ENCODE measurements around the gene ANP32E. TPM values are rescaled to one million over a fixed set of nuclear protein-coding genes. Genes with fewer than 3 reads are reported as not detected.
A peak's percentile ranks its signal among the peaks of the same experiment; 100 is the strongest.

The ANP32E gene
- total RNA-seq, 1 donor from 2014 or later = 48.9 TPM

GRCh38 chr1:150259758-150260669 lies 24.1 kb upstream of the ANP32E start:
- Histone ChIP-seq H3K27me3 (ENCODE audit: insufficient read depth, low read length) (peaks cover 28% of the 10 kb centered on the region), H3K4me3 (ENCODE audit: insufficient read depth, low read depth, low read length) (no peak overlapping the region), H3K9ac (ENCODE audit: low read length) (no peak overlapping the region), H3K4me1 (ENCODE audit: insufficient read depth, low read length) (peaks cover 25% of the 10 kb centered on the region), H3K79me2 (ENCODE audit: insufficient read depth, low read length) (no peaks in the 10 kb centered on the region), H4K20me1 (ENCODE audit: insufficient read depth, low read length) (no peaks in the 10 kb centered on the region), H3K9me3 (ENCODE audit: insufficient read depth, low read depth, low read length) (no peaks in the 10 kb centered on the region), H3K4me2 (ENCODE audit: low read length) (peak overlapping the region; percentile 6), H3K36me3 (ENCODE audit: insufficient read depth, low read length) (peaks cover 8% of the 10 kb centered on the region), H2AFZ (ENCODE audit: low read depth, low read length) (no peak overlapping the region), H3K27ac (ENCODE audit: low read depth, low read length) (no peak overlapping the region)
- peak overlapping the region; percentile 11 for H3K27ac Mint-ChIP-seq (ENCODE audit: unreplicated experiment)
- no peaks in the 10 kb centered on the region for H3K9me3 Mint-ChIP-seq (ENCODE audit: unreplicated experiment)
- no peak for FAIRE-seq
- TF ChIP-seq EZH2 (IDR thresholded peaks at IDR 0.05; ENCODE audit: insufficient read depth, low read length) = no peak
- no peak for TF ChIP-seq CTCF (IDR thresholded peaks at IDR 0.05; ENCODE audit: insufficient read depth, low read depth, low read length)
- peak overlapping the region; percentile 77 for H3K4me3 Mint-ChIP-seq (ENCODE audit: unreplicated experiment)
- peaks cover 49% of the 10 kb centered on the region for H3K4me1 Mint-ChIP-seq (ENCODE audit: low read depth, unreplicated experiment)
- no peaks in the 10 kb centered on the region for H3K27me3 Mint-ChIP-seq (ENCODE audit: low read depth, unreplicated experiment)
- H3K36me3 Mint-ChIP-seq (ENCODE audit: low read depth, unreplicated experiment) = no peaks in the 10 kb centered on the region
- no peak for DNase-seq (ENCODE audit: low read depth)

- no peak overlapping the region for H3K27ac ChIP-seq (ENCODE audit: low read depth, low read length)
- no peak overlapping the region for H3K9ac ChIP-seq (ENCODE audit: low read length)
- no peak overlapping the region for H2AFZ ChIP-seq (ENCODE audit: low read depth, low read length)
- H3K36me3 ChIP-seq (ENCODE audit: insufficient read depth, low read length) = no peaks in the 10 kb centered on the region
- H3K4me1 ChIP-seq (ENCODE audit: insufficient read depth, low read length) = peaks cover 25% of the 10 kb centered on the region
- FAIRE-seq (no peak), DNase-seq (ENCODE audit: low read depth) (no peak)
- peaks cover 28% of the 10 kb centered on the region for H3K27me3 ChIP-seq (ENCODE audit: insufficient read depth, low read length)
- H4K20me1 ChIP-seq (ENCODE audit: insufficient read depth, low read length) = no peaks in the 10 kb centered on the region
- H3K4me3 ChIP-seq (ENCODE audit: insufficient read depth, low read depth, low read length) = no peak overlapping the region
- H3K36me3 Mint-ChIP-seq (ENCODE audit: low read depth, unreplicated experiment) = no peaks in the 10 kb centered on the region
- H3K9me3 Mint-ChIP-seq (ENCODE audit: unreplicated experiment) = no peaks in the 10 kb centered on the region
- no peak overlapping the region for H3K4me2 ChIP-seq (ENCODE audit: low read length)
- H3K4me3 Mint-ChIP-seq (ENCODE audit: unreplicated experiment) = peak overlapping the region; percentile 77
- peaks cover 49% of the 10 kb centered on the region for H3K4me1 Mint-ChIP-seq (ENCODE audit: low read depth, unreplicated experiment)
- no peaks in the 10 kb centered on the region for H3K9me3 ChIP-seq (ENCODE audit: insufficient read depth, low read depth, low read length)
- no peak overlapping the region for H3K27ac Mint-ChIP-seq (ENCODE audit: unreplicated experiment)
- H3K27me3 Mint-ChIP-seq (ENCODE audit: low read depth, unreplicated experiment) = no peaks in the 10 kb centered on the region
- H3K79me2 ChIP-seq (ENCODE audit: insufficient read depth, low read length) = no peaks in the 10 kb centered on the region
- TF ChIP-seq EZH2 (IDR thresholded peaks at IDR 0.05; ENCODE audit: insufficient read depth, low read length) (no peak), CTCF (IDR thresholded peaks at IDR 0.05; ENCODE audit: insufficient read depth, low read depth, low read length) (no peak)
Measured at GRCh38 chr1:150259217-150259616, 23.3 kb upstream of the ANP32E start.
